Measurements from ENCODE around the gene MTG2. TPM values are rescaled to one million over a fixed set of nuclear protein-coding genes. Genes with fewer than 3 reads are reported as not detected.
A peak's percentile ranks its signal among the peaks of the same experiment; 100 is the strongest.

MTG2 gene
- total RNA-seq, 2 donors from 2014 or later, result 28.0 to 41.8 TPM

DNA sequence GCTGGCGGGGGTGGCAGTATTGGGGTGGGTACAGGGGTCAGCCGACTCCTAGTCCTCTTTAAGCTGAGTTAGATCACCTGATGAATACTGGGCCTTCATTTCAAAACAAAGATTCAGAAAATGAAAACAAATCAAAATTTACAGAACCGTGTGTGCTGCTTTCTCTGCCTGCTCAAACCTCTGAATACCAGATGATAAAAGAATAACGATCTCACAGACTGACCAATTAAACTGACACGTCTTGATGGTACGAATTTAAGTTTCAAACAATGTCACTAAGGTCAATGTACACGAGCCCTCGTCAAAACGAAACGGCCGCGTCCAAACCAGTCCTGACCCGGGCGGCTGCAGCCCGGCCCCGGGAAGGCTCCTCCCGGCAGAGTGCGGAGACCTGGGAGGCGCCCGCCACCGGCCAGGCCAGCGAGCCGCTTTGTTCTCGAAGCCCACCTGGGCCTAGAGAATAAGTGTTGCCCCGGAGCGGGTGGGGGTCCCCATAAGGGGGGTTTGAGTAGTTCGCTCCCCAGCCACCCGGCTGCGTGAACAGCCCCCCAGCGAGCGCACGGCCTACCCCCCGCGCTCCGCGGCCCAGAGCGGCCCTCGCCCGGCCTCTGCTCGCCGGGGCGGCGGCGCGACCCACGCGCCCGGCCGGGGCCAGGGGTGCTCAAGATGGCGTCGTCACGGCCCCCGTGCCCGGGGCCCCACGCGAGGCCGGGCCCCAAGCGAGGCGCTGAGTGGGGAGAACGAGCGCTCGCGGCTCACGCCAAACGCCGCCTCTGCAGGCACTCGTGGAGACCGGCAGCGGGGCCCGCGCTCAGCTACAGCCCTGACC lies 40.4 kb upstream of the MTG2 start:
- Histone ChIP-seq H3K4me1 (ENCODE audit: control insufficient read depth in 1 of 2, low read depth in 2 of 2) (peaks cover 25 to 51% of the 10 kb centered on the region in 2 donors), H3K4me3 (peak overlapping the region; percentile 89), H3K27me3 (replicated peaks; ENCODE audit: insufficient read depth) (no peaks in the 10 kb centered on the region), H3K36me3 (peaks cover 30% of the 10 kb centered on the region), H3K9me3 (no peaks in the 10 kb centered on the region), H3K27ac (peak overlapping the region; percentile 84)
- no peak for ATAC-seq (ENCODE audit: insufficient number of reproducible peaks, low FRiP score, low read depth)
- TF ChIP-seq, protein P1, sequence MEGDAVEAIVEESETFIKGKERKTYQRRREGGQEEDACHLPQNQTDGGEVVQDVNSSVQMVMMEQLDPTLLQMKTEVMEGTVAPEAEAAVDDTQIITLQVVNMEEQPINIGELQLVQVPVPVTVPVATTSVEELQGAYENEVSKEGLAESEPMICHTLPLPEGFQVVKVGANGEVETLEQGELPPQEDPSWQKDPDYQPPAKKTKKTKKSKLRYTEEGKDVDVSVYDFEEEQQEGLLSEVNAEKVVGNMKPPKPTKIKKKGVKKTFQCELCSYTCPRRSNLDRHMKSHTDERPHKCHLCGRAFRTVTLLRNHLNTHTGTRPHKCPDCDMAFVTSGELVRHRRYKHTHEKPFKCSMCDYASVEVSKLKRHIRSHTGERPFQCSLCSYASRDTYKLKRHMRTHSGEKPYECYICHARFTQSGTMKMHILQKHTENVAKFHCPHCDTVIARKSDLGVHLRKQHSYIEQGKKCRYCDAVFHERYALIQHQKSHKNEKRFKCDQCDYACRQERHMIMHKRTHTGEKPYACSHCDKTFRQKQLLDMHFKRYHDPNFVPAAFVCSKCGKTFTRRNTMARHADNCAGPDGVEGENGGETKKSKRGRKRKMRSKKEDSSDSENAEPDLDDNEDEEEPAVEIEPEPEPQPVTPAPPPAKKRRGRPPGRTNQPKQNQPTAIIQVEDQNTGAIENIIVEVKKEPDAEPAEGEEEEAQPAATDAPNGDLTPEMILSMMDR (IDR thresholded peaks at IDR 0.05), result no peak
- no peak for DNase-seq (ENCODE audit: low spot score)

DNA sequence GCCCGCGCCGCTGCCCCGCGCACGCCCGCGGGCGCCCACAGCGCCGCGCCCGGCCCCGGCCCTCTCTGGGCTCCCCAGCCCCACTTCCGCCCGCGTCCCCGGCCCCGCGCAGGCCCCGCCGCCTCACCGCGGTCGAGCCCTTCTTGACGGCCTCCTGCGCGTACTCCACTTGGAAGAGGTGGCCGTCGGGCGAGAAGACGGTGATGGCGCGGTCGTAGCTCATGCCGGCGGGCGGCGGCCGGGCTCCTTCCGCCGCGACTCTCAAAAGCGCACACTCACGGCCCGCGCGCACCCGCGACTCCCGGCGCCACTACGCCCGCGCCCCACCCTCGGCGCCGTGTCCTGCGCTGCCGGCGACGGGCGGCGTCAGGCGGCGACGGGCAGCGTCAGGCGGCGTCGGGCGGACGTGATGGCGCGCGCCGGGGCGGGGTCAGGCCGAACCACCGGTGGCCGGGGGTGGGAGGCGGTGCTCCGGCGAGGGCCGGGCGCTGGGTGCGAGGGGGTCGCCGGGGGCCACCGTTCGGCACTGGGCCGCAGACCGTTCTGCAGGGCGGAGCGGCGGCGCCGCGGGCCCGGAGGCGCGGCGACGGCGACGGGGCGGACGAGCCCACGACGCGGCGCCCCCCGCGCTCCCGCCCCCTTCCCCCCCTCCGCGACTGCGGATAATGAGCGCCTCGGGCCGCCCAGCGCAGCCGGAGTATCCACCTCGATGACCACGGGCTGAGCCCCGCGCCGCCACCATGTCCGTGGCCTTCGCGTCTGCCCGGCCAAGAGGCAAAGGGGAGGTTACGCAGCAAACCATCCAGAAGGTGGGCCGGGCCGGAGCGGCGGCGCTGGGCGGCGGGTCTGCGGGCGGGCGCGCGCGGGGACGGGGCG lies 39.5 kb upstream of the MTG2 start, which contains the start of the genes PSMA7 and SS18L1:
Gene PSMA7 (minus strand): TSS at position 314 of the 876 bp plus-strand sequence. CDS start 91 bp downstream, at position 223.
Gene SS18L1 (plus strand): TSS at position 689 of the 876 bp plus-strand sequence. CDS start 52 bp downstream, at position 741.
- DNase-seq (ENCODE audit: low spot score) (no peak), ATAC-seq (ENCODE audit: insufficient number of reproducible peaks, low FRiP score, low read depth) (peak; percentile 80)
- peaks cover 21% of the 10 kb centered on the region for H3K36me3 ChIP-seq
- peak within 1 kb of the TSS; percentile 85 to 89 for H3K27ac ChIP-seq
- peak within 1 kb of the TSS; percentile 89 for H3K4me3 ChIP-seq
- peaks cover 25 to 52% of the 10 kb centered on the region in 2 donors for H3K4me1 ChIP-seq (ENCODE audit: control insufficient read depth in 1 of 2, low read depth in 2 of 2)
- H3K9me3 ChIP-seq, result no peaks in the 10 kb centered on the region
- H3K27me3 ChIP-seq (replicated peaks; ENCODE audit: insufficient read depth), result no peaks in the 10 kb centered on the region
- TF ChIP-seq, protein P1 (IDR thresholded peaks at IDR 0.05), result no peak

DNA sequence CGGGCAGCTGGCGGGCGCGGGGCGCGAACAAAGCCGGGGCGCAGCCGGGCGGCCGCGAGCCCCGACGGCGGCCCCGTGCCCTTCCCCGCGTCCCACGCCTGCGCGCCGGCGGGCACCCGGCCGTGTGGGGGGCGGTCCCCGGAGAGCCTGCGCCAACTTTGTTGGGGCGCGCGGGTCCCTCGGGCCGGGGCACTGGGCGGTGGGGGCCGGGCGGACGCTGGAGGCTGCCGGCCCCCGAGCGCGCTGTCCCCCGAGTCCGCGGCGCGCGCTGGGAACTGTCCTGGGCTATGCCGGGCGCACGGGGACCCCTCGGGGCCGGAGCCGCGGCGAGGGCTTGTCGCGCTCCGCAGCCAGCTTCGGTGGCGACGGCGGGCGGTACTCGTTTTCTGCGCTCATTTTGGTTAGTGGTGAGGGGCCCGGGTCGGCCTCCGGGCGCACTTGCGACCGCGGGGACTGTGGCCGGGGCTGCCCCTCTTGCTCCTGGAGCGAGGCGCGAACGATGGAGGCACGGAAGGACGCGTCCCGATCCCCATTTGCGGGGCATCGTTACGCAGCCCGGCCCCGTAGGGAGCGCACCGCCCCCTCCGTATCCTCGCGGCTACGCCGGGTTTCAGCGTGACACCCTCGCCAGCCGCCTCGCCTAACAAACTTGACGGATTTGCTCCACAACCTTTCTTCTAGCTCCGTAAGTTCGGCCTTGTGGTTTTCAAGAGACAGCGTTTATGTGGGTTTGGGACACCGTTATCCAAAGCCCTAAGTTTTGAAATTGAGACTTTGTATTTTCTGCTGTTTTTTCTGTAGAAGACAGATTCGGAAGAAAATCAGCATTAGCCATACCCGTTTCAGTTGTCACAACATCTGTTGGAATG lies 38.6 kb upstream of the MTG2 start:
- TF ChIP-seq, protein P1 (IDR thresholded peaks at IDR 0.05), result no peak
- DNase-seq (ENCODE audit: low spot score), result no peak
- peak overlapping the region; percentile 89 for H3K4me3 ChIP-seq
- peaks cover 25 to 52% of the 10 kb centered on the region in 2 donors for H3K4me1 ChIP-seq (ENCODE audit: control insufficient read depth in 1 of 2, low read depth in 2 of 2)
- no peaks in the 10 kb centered on the region for H3K9me3 ChIP-seq
- H3K27ac ChIP-seq, result peak overlapping the region; percentile 85 to 89
- H3K27me3 ChIP-seq (replicated peaks; ENCODE audit: insufficient read depth), result no peaks in the 10 kb centered on the region
- H3K36me3 ChIP-seq, result peaks cover 13% of the 10 kb centered on the region
- ATAC-seq (ENCODE audit: insufficient number of reproducible peaks, low FRiP score, low read depth), result no peak

DNA sequence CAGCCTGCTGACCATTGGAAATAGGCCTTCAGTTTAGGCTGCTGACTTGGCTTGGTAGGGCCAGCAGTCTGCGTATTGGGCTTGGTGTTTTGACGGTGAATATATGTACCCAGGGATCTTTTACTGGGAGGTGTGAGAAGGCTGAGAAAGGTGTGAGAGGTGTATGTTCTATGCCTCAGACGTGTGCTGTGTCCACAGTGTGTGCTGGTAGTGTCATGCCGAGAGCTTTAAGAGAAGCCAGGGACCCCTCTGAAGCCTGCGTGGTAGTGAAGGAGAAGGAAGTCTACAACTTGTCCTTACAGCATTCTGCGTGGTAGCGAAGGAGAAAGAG lies 37.2 kb upstream of the MTG2 start:
- Histone ChIP-seq H3K27me3 (replicated peaks; ENCODE audit: insufficient read depth) (no peaks in the 10 kb centered on the region), H3K27ac (no peak overlapping the region), H3K4me1 (ENCODE audit: control insufficient read depth in 1 of 2, low read depth in 2 of 2) (peaks cover 24 to 45% of the 10 kb centered on the region in 2 donors), H3K36me3 (peaks cover 1% of the 10 kb centered on the region), H3K4me3 (no peak overlapping the region), H3K9me3 (no peaks in the 10 kb centered on the region)
- no peak for DNase-seq (ENCODE audit: low spot score)
- TF ChIP-seq, protein P1 (IDR thresholded peaks at IDR 0.05), result no peak
- ATAC-seq (ENCODE audit: insufficient number of reproducible peaks, low FRiP score, low read depth), result no peak

All from thoracic aorta (tissue), 2 donors.